Suprapubic skin (tissue), 4 donors: Measurements from ENCODE around the gene KREMEN1. TPM values are rescaled to one million over a fixed set of nuclear protein-coding genes. Genes with fewer than 3 reads are reported as not detected.
A peak's percentile ranks its signal among the peaks of the same experiment; 100 is the strongest.

Experiments
- DNase-seq, 2 donors: peaks; one replicate each; pipeline ENCODE4 v3.0.0-alpha.2; 2019; ENCODE audit warnings: low spot score in 2 of 2
- H3K27ac ChIP-seq: fragments of 200-600 bp; sonication (generic); one replicate; pipeline ENCODE4 v1.5.1; 2019
- H3K27me3 ChIP-seq: fragments of 200-600 bp; sonication (generic); one replicate; pipeline ENCODE4 v1.5.1; 2019
- H3K36me3 ChIP-seq: fragments of 200-600 bp; sonication (generic); one replicate; pipeline ENCODE4 v1.5.1; 2019
- H3K4me1 ChIP-seq: fragments of 200-600 bp; sonication (generic); one replicate; pipeline ENCODE4 v1.5.1; 2019
- H3K4me3 ChIP-seq: fragments of 200-600 bp; sonication (generic); one replicate; pipeline ENCODE4 v1.5.1; 2019; ENCODE audit warnings: mild to moderate bottlenecking
- H3K9me3 ChIP-seq: fragments of 200-600 bp; sonication (generic); one replicate; pipeline ENCODE4 v1.5.1; 2019
- EP300 ChIP-seq: sonication (generic); formaldehyde crosslinking; IDR thresholded peaks from one replicate; pipeline ENCODE4 v1.6.1; 2017; ENCODE audit warnings: antibody characterized with exemption
- POLR2A ChIP-seq, 2 donors: fragments of 450-650 bp; IDR thresholded peaks; one replicate each; pipeline ENCODE4 v1.6.1; 2017; ENCODE audit warnings: antibody characterized with exemption in 2 of 2, mild to moderate bottlenecking in 2 of 2, moderate library complexity in 2 of 2
- POLR2AphosphoS5 ChIP-seq, 3 donors: sonication (generic); formaldehyde crosslinking; IDR thresholded peaks; one replicate each; pipeline ENCODE4 v1.6.1; 2017; ENCODE audit warnings: antibody characterized with exemption in 3 of 3
- WGBS: methylation state at CpG from one replicate; pipeline ENCODE4 v1.1.5; 2018; 5-methylcytosine and 5-hydroxymethylcytosine counted together
- total RNA-seq, 4 donors: library from RNA; depleted of rRNA; stranded (reverse); fragments of >200 nt; gene quantifications; one replicate each; pipeline ENCODE4 v1.1.0, GENCODE V29; 2016
- TF ChIP-seq, protein P1 (sequence below), 2 donors: fragments of 200-600 bp in 1 of 2; fragments of 450-650 bp in 1 of 2; sonication (generic) in 1 of 2; IDR thresholded peaks; one replicate each; pipeline ENCODE4 v1.5.1; 2016 to 2019; ENCODE audit warnings: antibody characterized with exemption in 2 of 2, mild to moderate bottlenecking in 1 of 2, moderate library complexity in 1 of 2

Gene KREMEN1
- total RNA-seq, 4 donors from 2014 or later, result 51.6 to 71.1 (median 60.9) TPM

DNA sequence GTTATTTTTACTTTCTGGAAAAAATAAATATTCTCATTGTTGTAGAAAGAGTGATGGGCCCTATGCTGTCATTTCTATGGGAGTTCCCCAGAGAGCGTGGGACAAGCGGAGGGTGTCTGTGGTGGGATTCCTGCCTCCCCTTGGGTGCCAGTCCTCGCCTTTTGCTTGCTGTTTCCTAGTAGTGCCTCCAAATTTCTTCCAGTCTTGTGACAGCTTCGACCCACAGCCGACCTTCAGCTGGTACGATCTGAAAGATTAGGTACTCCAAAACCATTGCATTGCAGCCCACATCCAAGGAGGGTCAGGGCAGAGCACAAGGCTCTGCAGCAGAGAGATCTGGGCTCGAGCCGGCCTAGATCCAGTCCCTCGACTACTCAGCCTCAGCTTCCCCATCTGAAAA is 73.9 kb downstream of the KREMEN1 start:
- TF ChIP-seq, protein P1, sequence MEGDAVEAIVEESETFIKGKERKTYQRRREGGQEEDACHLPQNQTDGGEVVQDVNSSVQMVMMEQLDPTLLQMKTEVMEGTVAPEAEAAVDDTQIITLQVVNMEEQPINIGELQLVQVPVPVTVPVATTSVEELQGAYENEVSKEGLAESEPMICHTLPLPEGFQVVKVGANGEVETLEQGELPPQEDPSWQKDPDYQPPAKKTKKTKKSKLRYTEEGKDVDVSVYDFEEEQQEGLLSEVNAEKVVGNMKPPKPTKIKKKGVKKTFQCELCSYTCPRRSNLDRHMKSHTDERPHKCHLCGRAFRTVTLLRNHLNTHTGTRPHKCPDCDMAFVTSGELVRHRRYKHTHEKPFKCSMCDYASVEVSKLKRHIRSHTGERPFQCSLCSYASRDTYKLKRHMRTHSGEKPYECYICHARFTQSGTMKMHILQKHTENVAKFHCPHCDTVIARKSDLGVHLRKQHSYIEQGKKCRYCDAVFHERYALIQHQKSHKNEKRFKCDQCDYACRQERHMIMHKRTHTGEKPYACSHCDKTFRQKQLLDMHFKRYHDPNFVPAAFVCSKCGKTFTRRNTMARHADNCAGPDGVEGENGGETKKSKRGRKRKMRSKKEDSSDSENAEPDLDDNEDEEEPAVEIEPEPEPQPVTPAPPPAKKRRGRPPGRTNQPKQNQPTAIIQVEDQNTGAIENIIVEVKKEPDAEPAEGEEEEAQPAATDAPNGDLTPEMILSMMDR (IDR thresholded peaks at IDR 0.05), result no peak
- no peak for TF ChIP-seq POLR2AphosphoS5 (IDR thresholded peaks at IDR 0.05)
- TF ChIP-seq POLR2A (IDR thresholded peaks at IDR 0.05), result no peak
- no peak for TF ChIP-seq EP300
- Histone ChIP-seq H3K4me1 (peaks cover 30% of the 10 kb centered on the region), H3K27me3 (no peaks in the 10 kb centered on the region), H3K9me3 (no peaks in the 10 kb centered on the region), H3K4me3 (no peak overlapping the region), H3K27ac (no peak overlapping the region), H3K36me3 (peaks cover 52% of the 10 kb centered on the region)
- 91% methylated on average over 9 of the region's 9 CpGs for WGBS
- DNase-seq, result peak; percentile 44 to 50

DNA sequence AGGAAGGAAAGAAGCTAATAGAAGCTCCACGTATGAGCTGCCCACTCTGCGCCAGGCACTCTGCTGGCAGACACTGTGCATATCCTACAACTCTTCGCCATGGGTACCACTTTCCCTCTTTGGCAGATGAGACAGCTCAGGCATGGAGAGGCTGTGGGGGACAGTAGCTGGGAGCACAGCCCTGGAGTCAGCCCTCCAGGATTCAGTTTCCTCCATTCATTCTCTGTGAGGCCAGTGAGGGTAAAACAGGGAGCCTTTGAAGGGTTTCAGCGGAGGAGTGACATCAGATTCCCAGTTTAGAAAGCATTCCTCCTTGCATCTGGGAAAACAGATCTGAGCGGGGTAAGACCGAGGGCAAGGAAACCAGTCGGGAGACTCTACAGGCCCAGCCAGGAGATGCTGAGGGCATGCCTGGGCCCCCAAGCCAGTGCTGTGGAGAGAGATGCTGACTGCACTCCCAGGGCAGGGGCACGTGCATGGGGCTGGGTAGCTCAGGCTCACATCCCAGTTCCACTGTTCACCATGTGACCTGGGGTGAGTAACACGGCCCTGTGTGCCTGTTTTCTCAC is 74.6 kb downstream of the KREMEN1 start:
- no peak overlapping the region for H3K4me3 ChIP-seq
- H3K9me3 ChIP-seq, result no peaks in the 10 kb centered on the region
- peak; percentile 34 to 68 for DNase-seq
- TF ChIP-seq POLR2AphosphoS5 (IDR thresholded peaks at IDR 0.05), result no peak
- TF ChIP-seq, protein P1 (IDR thresholded peaks at IDR 0.05), result no peak
- no peak for TF ChIP-seq EP300
- TF ChIP-seq POLR2A (IDR thresholded peaks at IDR 0.05), result no peak
- peaks cover 46% of the 10 kb centered on the region for H3K36me3 ChIP-seq
- whole genome bisulfite sequencing, result 72% methylated on average over 6 of the region's 9 CpGs
- peaks cover 34% of the 10 kb centered on the region for H3K4me1 ChIP-seq
- no peak overlapping the region for H3K27ac ChIP-seq
- no peaks in the 10 kb centered on the region for H3K27me3 ChIP-seq

DNA sequence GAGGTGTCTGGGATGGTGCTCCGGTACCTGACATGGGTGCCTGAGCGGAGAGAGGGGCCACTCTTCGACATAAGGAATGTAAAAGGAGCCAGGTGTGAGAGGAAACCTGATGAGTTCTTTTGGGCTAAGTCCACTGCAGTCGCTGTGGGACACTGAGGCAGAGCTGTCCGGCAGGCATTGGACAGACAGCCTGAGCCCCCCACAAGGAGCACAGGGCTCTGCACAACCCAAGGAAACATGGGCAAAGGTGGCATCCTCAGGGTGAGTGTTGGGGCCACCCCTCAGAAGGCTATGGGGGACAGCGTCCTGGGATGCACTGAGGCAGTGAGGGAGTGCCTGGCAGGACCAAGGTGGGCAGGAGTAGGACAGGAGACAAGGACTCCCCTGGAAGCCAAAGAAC is 75.2 kb downstream of the KREMEN1 start:
- Histone ChIP-seq H3K4me1 (peaks cover 36% of the 10 kb centered on the region), H3K27ac (no peak overlapping the region), H3K36me3 (peaks cover 41% of the 10 kb centered on the region), H3K4me3 (no peak overlapping the region), H3K9me3 (no peaks in the 10 kb centered on the region), H3K27me3 (no peaks in the 10 kb centered on the region)
- 81% methylated on average over 6 of the region's 6 CpGs for WGBS
- DNase-seq, result peak; percentile 15 to 39
- no peak for TF ChIP-seq POLR2AphosphoS5 (IDR thresholded peaks at IDR 0.05)

DNA sequence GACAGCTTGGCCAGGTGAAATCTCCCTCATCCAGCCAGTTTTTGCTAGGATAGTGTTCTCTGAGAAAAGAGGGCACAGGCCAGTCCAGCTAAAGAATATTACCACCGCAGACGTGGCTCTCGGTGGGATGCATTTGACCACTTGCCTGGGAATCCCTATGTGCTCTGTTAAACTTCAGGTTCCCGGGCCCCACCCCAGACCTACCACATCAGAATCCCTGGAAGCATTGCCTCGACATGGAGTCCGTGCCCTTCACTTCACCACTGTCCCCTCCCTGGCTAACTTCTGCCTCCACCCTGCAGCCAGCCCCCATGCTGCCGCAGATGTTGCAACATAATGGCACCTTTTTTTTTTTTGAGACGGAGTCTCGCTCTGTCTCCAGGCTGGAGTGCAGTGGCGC is 76.0 kb downstream of the KREMEN1 start:
- H3K27me3 ChIP-seq, result no peaks in the 10 kb centered on the region
- no peak overlapping the region for H3K4me3 ChIP-seq
- 94% methylated on average over 10 of the region's 10 CpGs for WGBS
- TF ChIP-seq POLR2AphosphoS5 (IDR thresholded peaks at IDR 0.05), result no peak
- TF ChIP-seq POLR2A (IDR thresholded peaks at IDR 0.05), result no peak
- no peak for TF ChIP-seq EP300
- TF ChIP-seq, protein P1 (IDR thresholded peaks at IDR 0.05), result no peak
- H3K36me3 ChIP-seq, result peaks cover 38% of the 10 kb centered on the region
- peak in 1 of 2 donors; percentile 41 for DNase-seq
- H3K27ac ChIP-seq, result no peak overlapping the region
- no peaks in the 10 kb centered on the region for H3K9me3 ChIP-seq
- H3K4me1 ChIP-seq, result peaks cover 36% of the 10 kb centered on the region

DNA sequence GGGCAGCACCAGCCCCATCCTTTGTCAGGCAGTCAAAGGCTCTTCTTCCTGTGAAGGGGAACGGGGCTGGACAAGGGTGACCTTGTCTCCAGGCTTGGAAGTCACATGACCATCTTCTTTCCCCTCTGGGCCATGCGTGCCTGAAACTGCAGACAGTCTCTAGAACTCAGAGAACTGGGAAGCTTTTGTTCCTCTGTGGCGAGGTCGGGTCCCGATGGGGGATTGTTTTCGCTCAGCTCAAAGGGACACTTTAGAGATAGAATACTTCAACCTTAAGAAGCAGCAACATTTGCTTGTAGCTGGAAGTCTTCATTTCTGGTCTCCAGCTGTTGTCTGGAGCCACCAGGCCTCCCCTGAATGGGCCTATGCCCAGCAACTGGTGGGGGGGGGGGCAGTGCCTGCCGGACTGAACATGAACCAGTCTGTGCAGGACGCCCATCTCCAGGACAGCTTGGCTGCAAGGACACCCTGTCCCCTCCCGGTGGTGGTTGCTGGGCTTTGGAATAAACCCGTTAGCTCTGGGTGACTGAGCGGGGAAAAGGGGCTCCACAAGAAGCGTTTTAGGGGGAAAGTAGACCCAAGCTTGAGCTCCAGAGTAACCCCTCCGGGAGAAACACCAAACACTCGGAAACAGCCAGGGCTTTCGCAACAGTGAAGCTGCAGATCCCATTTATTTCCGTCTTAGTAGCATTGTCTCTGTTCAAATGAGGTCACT is 77.2 kb downstream of the KREMEN1 start:
- Histone ChIP-seq H3K27ac (no peak overlapping the region), H3K27me3 (no peaks in the 10 kb centered on the region)

More for the DNA sequence above, 77.2 kb downstream of the KREMEN1 start:
- WGBS, result 64% methylated on average over 16 of the region's 16 CpGs
- Histone ChIP-seq H3K4me3 (no peak overlapping the region), H3K36me3 (peaks cover 34% of the 10 kb centered on the region), H3K9me3 (no peaks in the 10 kb centered on the region), H3K4me1 (peaks cover 40% of the 10 kb centered on the region)
- no peak for TF ChIP-seq POLR2A (IDR thresholded peaks at IDR 0.05)
- TF ChIP-seq POLR2AphosphoS5 (IDR thresholded peaks at IDR 0.05), result no peak
- no peak for TF ChIP-seq EP300
- TF ChIP-seq, protein P1 (IDR thresholded peaks at IDR 0.05), result no peak
- DNase-seq, result peak; percentile 61
